ENCODE data around the gene ABL1.
A peak's percentile ranks its signal among the peaks of the same experiment; 100 is the strongest.

The ABL1 gene

GRCh38 chr9:130923611-130924447 lies 88.8 kb downstream of the ABL1 start:
- ChIA-PET CTCF (interaction anchor here (1.2 kb wide), 1 partner anchor 223 kb away, joined by 5 read pairs; no protein-coding TSS in a partner anchor), POLR2A (no interaction called here)
- no peaks in the 10 kb centered on the region for H3K9me3 ChIP-seq (ENCODE audit: control insufficient read depth, insufficient read depth, low read depth, low read length)
- no peaks in the 10 kb centered on the region for H3K36me3 ChIP-seq (ENCODE audit: control insufficient read depth in 2 of 2, insufficient read depth in 1 of 2, low read length in 2 of 2)
- no peak overlapping the region for H3K27ac ChIP-seq (ENCODE audit: extremely low read depth, low read depth, low read length)
- H3K4me1 ChIP-seq (ENCODE audit: control insufficient read depth, insufficient read depth, low read length), result peaks cover 3% of the 10 kb centered on the region; the same call in 1 of the 2 replicates
- TF ChIP-seq ZBTB10 (tag by site-specific recombination; IDR thresholded peaks at IDR 0.05) (no peak), ZNF488 (tag by site-specific recombination; IDR thresholded peaks at IDR 0.05) (no peak), ZNF830 (tag by site-specific recombination; IDR thresholded peaks at IDR 0.05; ENCODE audit: low read depth) (no peak), ZNF133 (tag by site-specific recombination; IDR thresholded peaks at IDR 0.05) (no peak), SCRT2 (tag by site-specific recombination; IDR thresholded peaks at IDR 0.05) (0 out of 2 replicates have a peak, but pooled peaks have one; percentile 7)
- no peak overlapping the region for H3K4me3 ChIP-seq (ENCODE audit: low read depth, low read length)

GRCh38 chr9:130924448-130924788 lies 89.4 kb downstream of the ABL1 start:
- H3K27ac ChIP-seq (ENCODE audit: extremely low read depth, low read depth, low read length), result no peak overlapping the region

More at GRCh38 chr9:130924448-130924788, 89.4 kb downstream of the ABL1 start:
- POLR2A ChIA-PET, result no interaction called here
- no peaks in the 10 kb centered on the region for H3K36me3 ChIP-seq (ENCODE audit: control insufficient read depth in 2 of 2, insufficient read depth in 1 of 2, low read length in 2 of 2)
- H3K4me3 ChIP-seq (ENCODE audit: low read depth, low read length), result no peak overlapping the region
- TF ChIP-seq REST (tag by site-specific recombination; IDR thresholded peaks at IDR 0.05) (peak; percentile 50; the same call in 1 of the 2 replicates), ZNF138 (tag by site-specific recombination; IDR thresholded peaks at IDR 0.05; ENCODE audit: borderline replicate concordance) (no peak), PBX3 (CRISPR knock-in tag; IDR thresholded peaks at IDR 0.05) (no peak)
- H3K4me1 ChIP-seq (ENCODE audit: control insufficient read depth, insufficient read depth, low read length), result peaks cover 3% of the 10 kb centered on the region; the same call in 1 of the 2 replicates
- H3K9me3 ChIP-seq (ENCODE audit: control insufficient read depth, insufficient read depth, low read depth, low read length), result no peaks in the 10 kb centered on the region
- CTCF ChIA-PET, result no interaction called here

Measured in HEK293 (cell line).